ENCODE measurements around the gene HEG1. TPM values are rescaled to one million over a fixed set of nuclear protein-coding genes. Genes with fewer than 3 reads are reported as not detected.

The HEG1 gene
- polyA plus RNA-seq, 3 donors, result 0.28 to 4.2 (median 0.69) TPM

- H3K4me2 ChIP-seq (replicated peaks; ENCODE audit: extremely low read depth, low read length, poor library complexity, severe bottlenecking), result no peak overlapping the region
- H3K4me1 ChIP-seq (ENCODE audit: control insufficient read depth in 1 of 2, insufficient read depth in 2 of 2, low read length in 2 of 2), result peaks cover 3 to 6% of the 10 kb centered on the region in 2 donors
- no peak overlapping the region for H3K9ac ChIP-seq (ENCODE audit: insufficient read depth, low read length, poor library complexity, severe bottlenecking)
- TF ChIP-seq, protein P1, sequence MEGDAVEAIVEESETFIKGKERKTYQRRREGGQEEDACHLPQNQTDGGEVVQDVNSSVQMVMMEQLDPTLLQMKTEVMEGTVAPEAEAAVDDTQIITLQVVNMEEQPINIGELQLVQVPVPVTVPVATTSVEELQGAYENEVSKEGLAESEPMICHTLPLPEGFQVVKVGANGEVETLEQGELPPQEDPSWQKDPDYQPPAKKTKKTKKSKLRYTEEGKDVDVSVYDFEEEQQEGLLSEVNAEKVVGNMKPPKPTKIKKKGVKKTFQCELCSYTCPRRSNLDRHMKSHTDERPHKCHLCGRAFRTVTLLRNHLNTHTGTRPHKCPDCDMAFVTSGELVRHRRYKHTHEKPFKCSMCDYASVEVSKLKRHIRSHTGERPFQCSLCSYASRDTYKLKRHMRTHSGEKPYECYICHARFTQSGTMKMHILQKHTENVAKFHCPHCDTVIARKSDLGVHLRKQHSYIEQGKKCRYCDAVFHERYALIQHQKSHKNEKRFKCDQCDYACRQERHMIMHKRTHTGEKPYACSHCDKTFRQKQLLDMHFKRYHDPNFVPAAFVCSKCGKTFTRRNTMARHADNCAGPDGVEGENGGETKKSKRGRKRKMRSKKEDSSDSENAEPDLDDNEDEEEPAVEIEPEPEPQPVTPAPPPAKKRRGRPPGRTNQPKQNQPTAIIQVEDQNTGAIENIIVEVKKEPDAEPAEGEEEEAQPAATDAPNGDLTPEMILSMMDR (IDR thresholded peaks at IDR 0.05), result no peak
- H3K27ac ChIP-seq (ENCODE audit: low read depth in 1 of 2, low read length in 2 of 2), result no peak overlapping the region
- Mint-ChIP-seq H3K4me3 (no peak overlapping the region), H3K27ac (no peak overlapping the region), H3K9me3 (peaks cover 0 to 1% (median 0%) of the 10 kb centered on the region in 7 donors), H3K36me3 (peaks cover 45 to 52% of the 10 kb centered on the region in 2 donors), H3K4me1 (peaks cover 13% of the 10 kb centered on the region), H3K27me3 (ENCODE audit: low read depth in 3 of 3) (peaks cover under 1 to 3% (median 1%) of the 10 kb centered on the region in 3 donors)
- DNase-seq, result no peak
- no peak overlapping the region for H3K4me3 ChIP-seq (replicated peaks in 1 of 3; ENCODE audit: low read depth in 2 of 3, low read length in 3 of 3)
- H3K36me3 ChIP-seq (replicated peaks in 1 of 2; ENCODE audit: control insufficient read depth in 1 of 2, insufficient read depth in 2 of 2, low read length in 2 of 2), result peaks cover 3 to 38% of the 10 kb centered on the region in 2 donors
- H2AFZ ChIP-seq (ENCODE audit: insufficient read depth, low read depth, low read length, poor library complexity, severe bottlenecking), result no peak overlapping the region
- intact Hi-C loops (cut with micrococcal nuclease), result no loop called here
- no peaks in the 10 kb centered on the region for H3K9me3 ChIP-seq (replicated peaks in 1 of 2; ENCODE audit: control insufficient read depth in 1 of 2, insufficient read depth in 1 of 2, low read length in 2 of 2)
- no peaks in the 10 kb centered on the region for H3K79me2 ChIP-seq (ENCODE audit: insufficient read depth, low read length)
- WGBS (ENCODE audit: insufficient coverage), result 78% methylated on average over 1 of the region's 2 CpGs
- no peaks in the 10 kb centered on the region for H4K20me1 ChIP-seq (ENCODE audit: insufficient read depth, low read length)
- no peaks in the 10 kb centered on the region for H3K27me3 ChIP-seq (ENCODE audit: control insufficient read depth in 2 of 2, insufficient read depth in 2 of 2, low read length in 2 of 2)
Observed at GRCh38 chr3:125025642-125026041, 30.2 kb downstream of the HEG1 start.

- H2AFZ ChIP-seq (ENCODE audit: insufficient read depth, low read depth, low read length, poor library complexity, severe bottlenecking), result no peak overlapping the region
- Mint-ChIP-seq H3K27me3 (ENCODE audit: low read depth in 3 of 3) (peaks cover 1 to 3% (median 2%) of the 10 kb centered on the region in 3 donors), H3K36me3 (peaks cover 51 to 57% of the 10 kb centered on the region in 2 donors), H3K27ac (no peak overlapping the region), H3K9me3 (peaks cover 0 to 1% (median 0%) of the 10 kb centered on the region in 7 donors), H3K4me3 (no peak overlapping the region), H3K4me1 (peaks cover 10% of the 10 kb centered on the region)
- H3K9me3 ChIP-seq (replicated peaks in 1 of 2; ENCODE audit: control insufficient read depth in 1 of 2, insufficient read depth in 1 of 2, low read length in 2 of 2), result no peaks in the 10 kb centered on the region
- intact Hi-C loops (cut with micrococcal nuclease), result no loop called here
- no peak for DNase-seq
- no peaks in the 10 kb centered on the region for H3K79me2 ChIP-seq (ENCODE audit: insufficient read depth, low read length)
- no peak overlapping the region for H3K4me3 ChIP-seq (replicated peaks in 1 of 3; ENCODE audit: low read depth in 2 of 3, low read length in 3 of 3)
- H4K20me1 ChIP-seq (ENCODE audit: insufficient read depth, low read length), result no peaks in the 10 kb centered on the region
- no peaks in the 10 kb centered on the region for H3K27me3 ChIP-seq (ENCODE audit: control insufficient read depth in 2 of 2, insufficient read depth in 2 of 2, low read length in 2 of 2)
- peaks cover 3 to 6% of the 10 kb centered on the region in 2 donors for H3K4me1 ChIP-seq (ENCODE audit: control insufficient read depth in 1 of 2, insufficient read depth in 2 of 2, low read length in 2 of 2)
- no peak overlapping the region for H3K4me2 ChIP-seq (replicated peaks; ENCODE audit: extremely low read depth, low read length, poor library complexity, severe bottlenecking)
- 75% methylated on average over 5 of the region's 5 CpGs for WGBS (ENCODE audit: insufficient coverage)
- H3K9ac ChIP-seq (ENCODE audit: insufficient read depth, low read length, poor library complexity, severe bottlenecking), result no peak overlapping the region
- peaks cover 3 to 46% of the 10 kb centered on the region in 2 donors for H3K36me3 ChIP-seq (replicated peaks in 1 of 2; ENCODE audit: control insufficient read depth in 1 of 2, insufficient read depth in 2 of 2, low read length in 2 of 2)
- H3K27ac ChIP-seq (ENCODE audit: low read depth in 1 of 2, low read length in 2 of 2), result no peak overlapping the region
- TF ChIP-seq, protein P1 (IDR thresholded peaks at IDR 0.05), result no peak
Observed at GRCh38 chr3:125024817-125025216, 31.0 kb downstream of the HEG1 start.

Measured in CD14-positive monocyte (primary cell).